Duodenal mucosa (tissue), 2 donors: ENCODE measurements around the gene NOTCH3.
A peak's percentile ranks its signal among the peaks of the same experiment; 100 is the strongest.

ENCODE experiments used
- H3K27ac ChIP-seq: one replicate; pipeline ENCODE4 v1.7.0; 2013; ENCODE audit warnings: low read depth, low read length
- H3K27me3 ChIP-seq, 2 donors: one replicate each; pipeline ENCODE4 v1.7.0; 2013; ENCODE audit warnings: low read length in 2 of 2, control low read depth in 1 of 2; ENCODE audit not compliant: insufficient read depth in 2 of 2, control insufficient read depth in 1 of 2
- H3K36me3 ChIP-seq, 2 donors: one replicate each; pipeline ENCODE4 v1.7.0; 2013; ENCODE audit warnings: low read length in 2 of 2, control low read depth in 1 of 2; ENCODE audit not compliant: insufficient read depth in 2 of 2, control insufficient read depth in 1 of 2
- H3K4me1 ChIP-seq, 2 donors: one replicate each; pipeline ENCODE4 v1.7.0; 2013; ENCODE audit warnings: low read length in 2 of 2, control low read depth in 1 of 2; ENCODE audit not compliant: insufficient read depth in 2 of 2, control insufficient read depth in 1 of 2
- H3K4me3 ChIP-seq, 2 donors: one replicate each; pipeline ENCODE4 v1.7.0; 2013; ENCODE audit warnings: low read length in 2 of 2, low read depth in 1 of 2
- H3K9ac ChIP-seq, 2 donors: one replicate each; pipeline ENCODE4 v1.7.0; 2013; ENCODE audit warnings: low read length in 2 of 2, low read depth in 1 of 2
- H3K9me3 ChIP-seq, 2 donors: one replicate each; pipeline ENCODE4 v1.7.0; 2013; ENCODE audit warnings: low read length in 2 of 2, control low read depth in 1 of 2; ENCODE audit not compliant: control insufficient read depth in 1 of 2

NOTCH3 gene

GRCh38 chr19:15123031-15123890, 77.5 kb downstream of the NOTCH3 start:
- Histone ChIP-seq H3K27ac (no peak overlapping the region), H3K4me1 (peaks cover 10 to 14% of the 10 kb centered on the region in 2 donors), H3K9ac (peak overlapping the region; percentile 87 to 94), H3K9me3 (no peaks in the 10 kb centered on the region), H3K36me3 (peaks cover 25 to 43% of the 10 kb centered on the region in 2 donors), H3K27me3 (no peaks in the 10 kb centered on the region), H3K4me3 (peak overlapping the region; percentile 76 to 91)

- Histone ChIP-seq H3K36me3 (peaks cover 32 to 51% of the 10 kb centered on the region in 2 donors), H3K27ac (no peak overlapping the region)
Observed at GRCh38 chr19:15122331-15123030, 78.3 kb downstream of the NOTCH3 start.

GRCh38 chr19:15120135-15121026, 80.4 kb downstream of the NOTCH3 start:
- H3K27ac ChIP-seq, result no peak overlapping the region
- no peak overlapping the region for H3K9ac ChIP-seq
- H3K4me3 ChIP-seq, result no peak overlapping the region
- H3K4me1 ChIP-seq, result peaks cover 10 to 14% of the 10 kb centered on the region in 2 donors
- no peaks in the 10 kb centered on the region for H3K9me3 ChIP-seq
- no peaks in the 10 kb centered on the region for H3K27me3 ChIP-seq
- H3K36me3 ChIP-seq, result peaks cover 44 to 72% of the 10 kb centered on the region in 2 donors

More at GRCh38 chr19:15122331-15123030, 78.3 kb downstream of the NOTCH3 start:
- H3K4me3 ChIP-seq, result no peak overlapping the region
- no peak overlapping the region for H3K9ac ChIP-seq
- no peaks in the 10 kb centered on the region for H3K9me3 ChIP-seq
- no peaks in the 10 kb centered on the region for H3K27me3 ChIP-seq
- H3K4me1 ChIP-seq, result peaks cover 10 to 14% of the 10 kb centered on the region in 2 donors

- Histone ChIP-seq H3K9ac (no peak overlapping the region), H3K27ac (no peak overlapping the region), H3K36me3 (peaks cover 44 to 84% of the 10 kb centered on the region in 2 donors), H3K27me3 (no peaks in the 10 kb centered on the region), H3K4me1 (peaks cover 2 to 6% of the 10 kb centered on the region in 2 donors), H3K9me3 (no peaks in the 10 kb centered on the region), H3K4me3 (no peak overlapping the region)
Observed at GRCh38 chr19:15118789-15119494, 81.9 kb downstream of the NOTCH3 start.

GRCh38 chr19:15118248-15118647, 82.5 kb downstream of the NOTCH3 start:
- peaks cover 47 to 90% of the 10 kb centered on the region in 2 donors for H3K36me3 ChIP-seq
- H3K4me1 ChIP-seq, result no peaks in the 10 kb centered on the region
- H3K27me3 ChIP-seq, result no peaks in the 10 kb centered on the region
- H3K9me3 ChIP-seq, result no peaks in the 10 kb centered on the region
- no peak overlapping the region for H3K9ac ChIP-seq
- no peak overlapping the region for H3K27ac ChIP-seq
- H3K4me3 ChIP-seq, result no peak overlapping the region

- H3K9me3 ChIP-seq, result no peaks in the 10 kb centered on the region
- peaks cover 47 to 80% of the 10 kb centered on the region in 2 donors for H3K36me3 ChIP-seq
- no peaks in the 10 kb centered on the region for H3K4me1 ChIP-seq
- no peak overlapping the region for H3K9ac ChIP-seq
- no peak overlapping the region for H3K27ac ChIP-seq
- H3K27me3 ChIP-seq, result no peaks in the 10 kb centered on the region
- H3K4me3 ChIP-seq, result no peak overlapping the region
Observed at GRCh38 chr19:15116856-15117255, 83.9 kb downstream of the NOTCH3 start.

GRCh38 chr19:15115762-15116615, 84.8 kb downstream of the NOTCH3 start:
- Histone ChIP-seq H3K9ac (no peak overlapping the region), H3K4me1 (no peaks in the 10 kb centered on the region), H3K9me3 (no peaks in the 10 kb centered on the region), H3K36me3 (peaks cover 43 to 76% of the 10 kb centered on the region in 2 donors), H3K27me3 (no peaks in the 10 kb centered on the region), H3K4me3 (no peak overlapping the region), H3K27ac (no peak overlapping the region)

- Histone ChIP-seq H3K4me1 (no peaks in the 10 kb centered on the region), H3K27me3 (no peaks in the 10 kb centered on the region), H3K9me3 (no peaks in the 10 kb centered on the region), H3K27ac (peak overlapping the region; percentile 36), H3K36me3 (peaks cover 35 to 67% of the 10 kb centered on the region in 2 donors), H3K4me3 (peak overlapping the region in 1 of 2 donors; percentile 11), H3K9ac (no peak overlapping the region)
Observed at GRCh38 chr19:15115080-15115479, 85.7 kb downstream of the NOTCH3 start.

- Histone ChIP-seq H3K27me3 (peaks cover 0 to 2% of the 10 kb centered on the region in 2 donors), H3K4me1 (no peaks in the 10 kb centered on the region), H3K36me3 (peaks cover 31 to 59% of the 10 kb centered on the region in 2 donors), H3K4me3 (no peak overlapping the region), H3K9me3 (no peaks in the 10 kb centered on the region), H3K27ac (no peak overlapping the region), H3K9ac (no peak overlapping the region)
Observed at GRCh38 chr19:15114153-15114540, 86.6 kb downstream of the NOTCH3 start.
